ENCODE measurements around the gene TENT5C. TPM values are rescaled to one million over a fixed set of nuclear protein-coding genes. Genes with fewer than 3 reads are reported as not detected.

TENT5C gene
- total RNA-seq, 4 donors from 2014 or later, result 2.7 to 5.0 (median 3.4) TPM

GRCh38 chr1:117655220-117655577, 49.4 kb downstream of the TENT5C start:
- no peak overlapping the region for H3K4me3 ChIP-seq
- no peaks in the 10 kb centered on the region for H3K36me3 ChIP-seq
- peaks cover 37% of the 10 kb centered on the region for H3K4me1 ChIP-seq
- H3K9me3 ChIP-seq, result no peaks in the 10 kb centered on the region
- H3K27me3 ChIP-seq, result peaks cover 4% of the 10 kb centered on the region
- WGBS, result 80% methylated on average over 12 of the region's 12 CpGs
- DNase-seq (ENCODE audit: low spot score in 2 of 2), result no peak
- H3K27ac ChIP-seq, result no peak overlapping the region
- TF ChIP-seq EP300 (IDR thresholded peaks at IDR 0.05), result no peak

GRCh38 chr1:117656202-117656641, 50.4 kb downstream of the TENT5C start:
- Histone ChIP-seq H3K9me3 (no peaks in the 10 kb centered on the region), H3K4me3 (no peak overlapping the region), H3K27ac (no peak overlapping the region), H3K4me1 (peaks cover 37% of the 10 kb centered on the region), H3K27me3 (peaks cover 4% of the 10 kb centered on the region), H3K36me3 (no peaks in the 10 kb centered on the region)
- DNase-seq (ENCODE audit: low spot score in 2 of 2), result no peak
- WGBS, result 74% methylated on average over 10 of the region's 10 CpGs
- no peak for TF ChIP-seq POLR2AphosphoS5 (IDR thresholded peaks at IDR 0.05)
- no peak for TF ChIP-seq CTCF (IDR thresholded peaks at IDR 0.05)
- TF ChIP-seq EP300 (IDR thresholded peaks at IDR 0.05), result no peak
- TF ChIP-seq POLR2A (IDR thresholded peaks at IDR 0.05), result no peak

- no peaks in the 10 kb centered on the region for H3K36me3 ChIP-seq
Measured at GRCh38 chr1:117657031-117657430, 51.2 kb downstream of the TENT5C start.

GRCh38 chr1:117657949-117658660, 52.3 kb downstream of the TENT5C start:
- H3K27ac ChIP-seq, result no peak overlapping the region

More at GRCh38 chr1:117657031-117657430, 51.2 kb downstream of the TENT5C start:
- H3K4me3 ChIP-seq, result no peak overlapping the region
- no peak for DNase-seq (ENCODE audit: low spot score in 2 of 2)
- no peak for TF ChIP-seq POLR2A (IDR thresholded peaks at IDR 0.05)
- no peak for TF ChIP-seq POLR2AphosphoS5 (IDR thresholded peaks at IDR 0.05)
- no peak for TF ChIP-seq EP300 (IDR thresholded peaks at IDR 0.05)
- TF ChIP-seq CTCF (IDR thresholded peaks at IDR 0.05), result no peak
- no peak overlapping the region for H3K27ac ChIP-seq
- H3K9me3 ChIP-seq, result no peaks in the 10 kb centered on the region
- 20% methylated on average over 3 of the region's 3 CpGs for WGBS
- peaks cover 37% of the 10 kb centered on the region for H3K4me1 ChIP-seq
- H3K27me3 ChIP-seq, result peaks cover 4% of the 10 kb centered on the region

GRCh38 chr1:117658676-117659075, 52.8 kb downstream of the TENT5C start:
- Histone ChIP-seq H3K9me3 (no peaks in the 10 kb centered on the region), H3K4me1 (peaks cover 37% of the 10 kb centered on the region), H3K27ac (no peak overlapping the region), H3K27me3 (peaks cover 4% of the 10 kb centered on the region), H3K36me3 (no peaks in the 10 kb centered on the region), H3K4me3 (no peak overlapping the region)
- TF ChIP-seq CTCF (IDR thresholded peaks at IDR 0.05), result no peak
- TF ChIP-seq POLR2A (IDR thresholded peaks at IDR 0.05), result no peak
- TF ChIP-seq POLR2AphosphoS5 (IDR thresholded peaks at IDR 0.05), result no peak
- no peak for TF ChIP-seq EP300 (IDR thresholded peaks at IDR 0.05)
- 88% methylated on average over 3 of the region's 3 CpGs for WGBS
- DNase-seq (ENCODE audit: low spot score in 2 of 2), result no peak

More at GRCh38 chr1:117657949-117658660, 52.3 kb downstream of the TENT5C start:
- no peak for TF ChIP-seq EP300 (IDR thresholded peaks at IDR 0.05)
- TF ChIP-seq CTCF (IDR thresholded peaks at IDR 0.05), result no peak
- no peak for TF ChIP-seq POLR2A (IDR thresholded peaks at IDR 0.05)
- TF ChIP-seq POLR2AphosphoS5 (IDR thresholded peaks at IDR 0.05), result no peak
- Histone ChIP-seq H3K27me3 (peaks cover 4% of the 10 kb centered on the region), H3K36me3 (no peaks in the 10 kb centered on the region), H3K4me3 (no peak overlapping the region), H3K9me3 (no peaks in the 10 kb centered on the region), H3K4me1 (peaks cover 37% of the 10 kb centered on the region)
- no peak for DNase-seq (ENCODE audit: low spot score in 2 of 2)
- WGBS, result 94% methylated on average over 5 of the region's 5 CpGs

Data from suprapubic skin (tissue), 4 donors.